Measurements from ENCODE around the gene SDK2. TPM values are rescaled to one million over a fixed set of nuclear protein-coding genes. Genes with fewer than 3 reads are reported as not detected.

SDK2 gene
- total RNA-seq, 1 donor from 2014 or later: 11.2 TPM

- Mint-ChIP-seq H3K27ac (ENCODE audit: unreplicated experiment) (no peak overlapping the region), H3K4me1 (ENCODE audit: low read depth, unreplicated experiment) (peaks cover 4% of the 10 kb centered on the region)
Observed at GRCh38 chr17:73465130-73465952, 178.9 kb downstream of the SDK2 start.

GRCh38 chr17:73464447-73464846 is 179.8 kb downstream of the SDK2 start:
- FAIRE-seq: no peak
- peaks cover 4% of the 10 kb centered on the region for H3K27me3 Mint-ChIP-seq (ENCODE audit: low read depth, unreplicated experiment)
- no peaks in the 10 kb centered on the region for H3K4me1 Mint-ChIP-seq (ENCODE audit: low read depth, unreplicated experiment)
- H2AFZ ChIP-seq (ENCODE audit: low read depth, low read length): no peak overlapping the region
- H3K4me2 ChIP-seq (ENCODE audit: low read length): no peak overlapping the region
- no peaks in the 10 kb centered on the region for H3K36me3 ChIP-seq (ENCODE audit: insufficient read depth, low read length)
- DNase-seq (ENCODE audit: low read depth): no peak
- H3K27ac Mint-ChIP-seq (ENCODE audit: unreplicated experiment): no peak overlapping the region
- H3K27me3 ChIP-seq (ENCODE audit: insufficient read depth, low read length): no peaks in the 10 kb centered on the region
- H3K9me3 Mint-ChIP-seq (ENCODE audit: unreplicated experiment): no peaks in the 10 kb centered on the region
- H4K20me1 ChIP-seq (ENCODE audit: insufficient read depth, low read length): no peaks in the 10 kb centered on the region
- H3K4me3 ChIP-seq (ENCODE audit: insufficient read depth, low read depth, low read length): no peak overlapping the region
- peaks cover 8% of the 10 kb centered on the region for H3K36me3 Mint-ChIP-seq (ENCODE audit: low read depth, unreplicated experiment)
- no peak overlapping the region for H3K27ac ChIP-seq (ENCODE audit: low read depth, low read length)
- no peaks in the 10 kb centered on the region for H3K4me1 ChIP-seq (ENCODE audit: insufficient read depth, low read length)
- H3K79me2 ChIP-seq (ENCODE audit: insufficient read depth, low read length): no peaks in the 10 kb centered on the region
- TF ChIP-seq CTCF (IDR thresholded peaks at IDR 0.05; ENCODE audit: insufficient read depth, low read depth, low read length): no peak
- TF ChIP-seq EZH2 (IDR thresholded peaks at IDR 0.05; ENCODE audit: insufficient read depth, low read length): no peak
- peaks cover 3% of the 10 kb centered on the region for H3K9me3 ChIP-seq (ENCODE audit: insufficient read depth, low read depth, low read length)
- H3K9ac ChIP-seq (ENCODE audit: low read length): no peak overlapping the region
- no peak overlapping the region for H3K4me3 Mint-ChIP-seq (ENCODE audit: unreplicated experiment)

More at GRCh38 chr17:73465130-73465952, 178.9 kb downstream of the SDK2 start:
- H2AFZ ChIP-seq (ENCODE audit: low read depth, low read length): no peak overlapping the region
- H3K4me3 Mint-ChIP-seq (ENCODE audit: unreplicated experiment): no peak overlapping the region
- no peaks in the 10 kb centered on the region for H3K4me1 ChIP-seq (ENCODE audit: insufficient read depth, low read length)
- no peaks in the 10 kb centered on the region for H3K36me3 ChIP-seq (ENCODE audit: insufficient read depth, low read length)
- no peaks in the 10 kb centered on the region for H3K9me3 Mint-ChIP-seq (ENCODE audit: unreplicated experiment)
- no peak overlapping the region for H3K27ac ChIP-seq (ENCODE audit: low read depth, low read length)
- no peaks in the 10 kb centered on the region for H3K9me3 ChIP-seq (ENCODE audit: insufficient read depth, low read depth, low read length)
- peaks cover 2% of the 10 kb centered on the region for H3K36me3 Mint-ChIP-seq (ENCODE audit: low read depth, unreplicated experiment)
- H4K20me1 ChIP-seq (ENCODE audit: insufficient read depth, low read length): no peaks in the 10 kb centered on the region
- TF ChIP-seq CTCF (IDR thresholded peaks at IDR 0.05; ENCODE audit: insufficient read depth, low read depth, low read length): no peak
- TF ChIP-seq EZH2 (IDR thresholded peaks at IDR 0.05; ENCODE audit: insufficient read depth, low read length): no peak
- H3K9ac ChIP-seq (ENCODE audit: low read length): no peak overlapping the region
- no peak overlapping the region for H3K4me2 ChIP-seq (ENCODE audit: low read length)
- peaks cover 4% of the 10 kb centered on the region for H3K27me3 Mint-ChIP-seq (ENCODE audit: low read depth, unreplicated experiment)
- no peaks in the 10 kb centered on the region for H3K27me3 ChIP-seq (ENCODE audit: insufficient read depth, low read length)
- no peak for DNase-seq (ENCODE audit: low read depth)
- FAIRE-seq: no peak
- no peak overlapping the region for H3K4me3 ChIP-seq (ENCODE audit: insufficient read depth, low read depth, low read length)
- no peaks in the 10 kb centered on the region for H3K79me2 ChIP-seq (ENCODE audit: insufficient read depth, low read length)

GRCh38 chr17:73463821-73464220 is 180.4 kb downstream of the SDK2 start:
- Histone ChIP-seq H3K4me2 (ENCODE audit: low read length) (no peak overlapping the region), H4K20me1 (ENCODE audit: insufficient read depth, low read length) (no peaks in the 10 kb centered on the region), H3K9ac (ENCODE audit: low read length) (no peak overlapping the region), H2AFZ (ENCODE audit: low read depth, low read length) (no peak overlapping the region), H3K27me3 (ENCODE audit: insufficient read depth, low read length) (no peaks in the 10 kb centered on the region), H3K4me3 (ENCODE audit: insufficient read depth, low read depth, low read length) (no peak overlapping the region), H3K27ac (ENCODE audit: low read depth, low read length) (no peak overlapping the region), H3K79me2 (ENCODE audit: insufficient read depth, low read length) (no peaks in the 10 kb centered on the region), H3K4me1 (ENCODE audit: insufficient read depth, low read length) (no peaks in the 10 kb centered on the region), H3K36me3 (ENCODE audit: insufficient read depth, low read length) (no peaks in the 10 kb centered on the region), H3K9me3 (ENCODE audit: insufficient read depth, low read depth, low read length) (peaks cover 3% of the 10 kb centered on the region)
- TF ChIP-seq EZH2 (IDR thresholded peaks at IDR 0.05; ENCODE audit: insufficient read depth, low read length) (no peak), CTCF (IDR thresholded peaks at IDR 0.05; ENCODE audit: insufficient read depth, low read depth, low read length) (no peak)
- Mint-ChIP-seq H3K36me3 (ENCODE audit: low read depth, unreplicated experiment) (peaks cover 11% of the 10 kb centered on the region), H3K9me3 (ENCODE audit: unreplicated experiment) (no peaks in the 10 kb centered on the region), H3K27me3 (ENCODE audit: low read depth, unreplicated experiment) (peaks cover 4% of the 10 kb centered on the region), H3K4me3 (ENCODE audit: unreplicated experiment) (no peak overlapping the region), H3K27ac (ENCODE audit: unreplicated experiment) (no peak overlapping the region), H3K4me1 (ENCODE audit: low read depth, unreplicated experiment) (no peaks in the 10 kb centered on the region)
- DNase-seq (ENCODE audit: low read depth) (no peak), FAIRE-seq (no peak)
